ENCODE measurements around the gene KCNRG.
"Not testable (repeated sequence)": the region's sequence is repeated elsewhere in the genome, so short reads cannot be mapped to it uniquely, and the experiment has no call there.

The KCNRG gene

DNA sequence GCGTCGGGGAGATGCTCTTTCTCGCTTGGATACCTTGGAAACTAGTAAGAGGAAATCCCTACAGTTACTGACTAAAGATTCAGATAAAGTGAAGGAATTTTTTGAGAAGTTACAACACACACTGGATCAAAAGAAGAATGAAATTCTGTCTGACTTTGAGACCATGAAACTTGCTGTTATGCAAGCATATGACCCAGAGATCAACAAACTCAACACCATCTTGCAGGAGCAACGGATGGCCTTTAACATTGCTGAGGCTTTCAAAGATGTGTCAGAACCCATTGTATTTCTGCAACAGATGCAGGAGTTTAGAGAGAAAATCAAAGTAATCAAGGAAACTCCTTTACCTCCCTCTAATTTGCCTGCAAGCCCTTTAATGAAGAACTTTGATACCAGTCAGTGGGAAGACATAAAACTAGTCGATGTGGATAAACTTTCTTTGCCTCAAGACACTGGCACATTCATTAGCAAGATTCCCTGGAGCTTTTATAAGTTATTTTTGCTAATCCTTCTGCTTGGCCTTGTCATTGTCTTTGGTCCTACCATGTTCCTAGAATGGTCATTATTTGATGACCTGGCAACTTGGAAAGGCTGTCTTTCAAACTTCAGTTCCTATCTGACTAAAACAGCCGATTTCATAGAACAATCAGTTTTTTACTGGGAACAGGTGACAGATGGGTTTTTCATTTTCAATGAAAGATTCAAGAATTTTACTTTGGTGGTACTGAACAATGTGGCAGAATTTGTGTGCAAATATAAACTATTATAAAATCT, 2.7 kb upstream of the KCNRG start:
- DNase-seq (ENCODE audit: low spot score): no peak

DNA sequence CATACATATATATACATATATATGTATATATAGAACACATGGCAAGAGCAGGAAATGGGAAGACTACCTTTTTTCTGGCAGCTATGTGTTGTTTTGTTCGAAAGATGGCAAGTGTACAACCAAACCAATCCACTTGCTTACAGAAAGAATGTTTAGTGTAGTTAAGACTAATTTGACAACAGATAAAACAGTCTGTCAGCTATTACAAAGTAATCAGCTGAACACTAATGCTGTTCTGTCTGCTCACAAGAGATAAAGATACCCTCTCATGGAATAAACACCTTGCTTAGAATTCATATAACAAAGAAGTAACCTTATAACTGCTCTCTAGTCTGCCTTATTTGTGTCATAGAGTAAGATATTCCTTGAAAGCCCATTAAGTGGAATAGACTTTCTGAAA, 858 bp upstream of the KCNRG start:
- DNase-seq (ENCODE audit: low spot score): no peak

- no peak for DNase-seq (ENCODE audit: low spot score)
Observed at GRCh38 chr13:50015750-50016149, 506 bp downstream of the KCNRG start.

- no peak for DNase-seq (ENCODE audit: low spot score)
Observed at GRCh38 chr13:50016444-50016843, 1.2 kb downstream of the KCNRG start.

DNA sequence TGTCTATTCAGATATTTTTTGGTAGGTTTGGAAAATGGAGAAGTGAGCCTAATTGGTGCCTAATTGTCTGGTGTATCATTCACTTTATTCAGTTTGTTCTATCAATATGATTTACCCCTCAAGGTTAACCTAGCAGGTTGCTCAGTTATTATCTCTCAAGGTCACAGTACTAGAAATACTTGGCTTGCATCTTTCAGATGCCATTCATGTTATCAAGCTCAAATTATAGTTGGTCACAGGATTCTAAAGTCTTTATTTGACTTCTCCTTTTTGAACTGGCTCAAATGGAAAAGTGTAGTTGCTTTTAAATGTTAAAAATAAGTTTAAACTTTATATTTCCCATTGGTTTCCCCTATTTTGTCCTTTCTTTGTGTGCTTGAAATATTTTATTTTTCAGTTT, 2.6 kb downstream of the KCNRG start:
- DNase-seq (ENCODE audit: low spot score): no peak

DNA sequence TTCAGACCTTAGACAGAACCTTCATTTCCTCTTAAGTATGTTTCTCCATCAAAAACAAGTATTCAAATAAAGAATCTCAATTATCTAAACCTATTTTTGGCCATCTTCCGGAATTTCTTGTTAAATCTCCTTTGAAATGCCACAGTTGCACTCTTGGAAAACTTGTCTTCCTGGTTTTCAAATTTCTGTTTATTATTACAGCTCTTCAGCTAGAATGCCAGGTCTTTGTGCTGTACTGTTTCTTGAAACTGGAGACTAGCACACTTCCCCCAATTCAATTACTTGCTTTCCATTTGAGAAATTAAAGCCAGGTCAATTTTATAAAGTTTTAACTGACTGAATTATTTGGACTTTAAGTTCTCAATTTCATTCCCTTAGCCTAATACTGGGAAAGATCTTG, 10.2 kb downstream of the KCNRG start:
- DNase-seq (ENCODE audit: low spot score): no peak

GRCh38 chr13:50026788-50027473, 11.7 kb downstream of the KCNRG start:
- DNase-seq (ENCODE audit: low spot score): no peak

- no peak for DNase-seq (ENCODE audit: low spot score)
Observed at GRCh38 chr13:50030315-50030714, 15.1 kb downstream of the KCNRG start.

- no peak for DNase-seq (ENCODE audit: low spot score)
Observed at GRCh38 chr13:50033725-50034124, 18.5 kb downstream of the KCNRG start.

DNA sequence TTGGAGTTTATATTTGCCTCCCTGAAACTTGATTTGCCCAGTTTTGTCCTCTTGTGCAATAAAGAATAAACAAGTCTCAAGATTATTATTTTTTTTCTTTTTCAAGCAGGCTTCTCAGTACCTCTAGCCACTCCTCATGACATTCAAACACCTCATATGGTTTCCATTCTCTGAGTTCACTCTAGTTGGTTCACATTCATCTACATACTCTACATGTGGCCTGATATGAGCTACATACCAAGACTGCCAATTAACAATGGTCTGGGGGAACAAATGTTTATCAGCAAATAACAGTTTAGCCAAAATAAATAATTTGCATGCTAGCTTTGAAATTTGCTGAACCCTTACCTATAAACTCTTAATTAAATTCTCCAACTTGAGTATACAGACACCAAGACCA, 22.5 kb downstream of the KCNRG start:
- DNase-seq (ENCODE audit: low spot score): no peak

DNA sequence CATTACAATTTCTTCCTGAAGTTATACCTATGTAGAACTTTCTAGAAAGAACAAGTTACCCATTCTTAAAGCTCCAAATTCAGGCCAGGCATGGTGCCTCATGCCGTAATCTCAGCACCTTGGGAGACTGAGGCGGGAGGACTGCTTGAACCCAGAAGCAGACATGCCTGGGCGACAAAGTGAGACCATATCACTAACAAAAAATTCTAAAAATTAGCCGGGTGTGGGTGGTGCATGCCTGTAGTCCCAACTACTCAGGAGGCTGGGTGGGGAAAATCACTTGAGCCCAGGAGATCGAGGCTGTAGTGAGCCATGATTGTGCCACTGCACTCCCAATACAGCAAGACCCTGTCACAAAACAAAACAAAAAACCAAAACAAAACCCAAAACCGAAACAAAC, 23.0 kb downstream of the KCNRG start:
- DNase-seq (ENCODE audit: low spot score): no peak

GRCh38 chr13:50052478-50052877, 37.2 kb downstream of the KCNRG start:
- DNase-seq (ENCODE audit: low spot score): no peak

GRCh38 chr13:50053844-50054243, 38.6 kb downstream of the KCNRG start:
- DNase-seq (ENCODE audit: low spot score): no peak

GRCh38 chr13:50055454-50055853, 40.2 kb downstream of the KCNRG start:
- DNase-seq (ENCODE audit: low spot score): no peak

GRCh38 chr13:50060718-50061117, 45.5 kb downstream of the KCNRG start:
- no peak for DNase-seq (ENCODE audit: low spot score)

DNA sequence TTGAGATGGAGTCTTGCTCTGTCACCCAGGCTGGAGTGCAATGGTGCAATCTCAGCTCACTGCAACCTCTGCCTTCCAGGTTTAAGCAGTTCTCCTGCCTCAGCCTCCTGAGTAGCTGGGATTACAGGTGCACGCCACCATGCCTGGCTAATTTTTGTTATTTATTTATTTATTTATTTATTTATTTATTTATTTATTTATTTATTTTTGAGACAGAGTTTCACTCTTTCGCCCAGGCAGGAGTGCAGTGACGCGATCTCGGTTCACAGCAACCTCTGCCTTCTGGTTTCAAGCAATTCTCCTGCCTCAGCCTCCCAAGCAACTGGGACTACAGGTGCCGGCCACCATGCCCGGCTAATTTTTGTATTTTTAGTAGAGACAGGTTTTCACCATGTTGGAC, 47.1 kb downstream of the KCNRG start:
- not testable (repeated sequence) for DNase-seq (ENCODE audit: low spot score)

DNA sequence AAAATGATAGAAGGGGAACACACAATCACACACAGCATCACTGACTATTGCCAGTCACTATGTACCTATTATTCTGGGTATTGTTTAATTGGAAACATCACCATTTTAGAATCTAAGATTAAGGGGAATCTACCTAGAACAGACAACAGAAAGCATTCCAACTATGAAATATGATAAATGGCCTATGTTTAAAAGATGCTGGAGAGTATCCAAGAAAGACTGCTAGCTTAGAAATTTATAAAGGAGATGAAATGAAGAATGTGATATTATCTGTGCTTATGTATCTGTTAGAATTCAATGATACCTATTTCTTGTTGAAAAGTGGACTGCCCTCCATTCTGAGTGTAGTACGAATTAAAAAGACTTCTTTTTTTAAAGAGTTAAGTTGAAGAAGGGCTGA, 50.5 kb downstream of the KCNRG start:
- DNase-seq (ENCODE audit: low spot score): no peak

DNA sequence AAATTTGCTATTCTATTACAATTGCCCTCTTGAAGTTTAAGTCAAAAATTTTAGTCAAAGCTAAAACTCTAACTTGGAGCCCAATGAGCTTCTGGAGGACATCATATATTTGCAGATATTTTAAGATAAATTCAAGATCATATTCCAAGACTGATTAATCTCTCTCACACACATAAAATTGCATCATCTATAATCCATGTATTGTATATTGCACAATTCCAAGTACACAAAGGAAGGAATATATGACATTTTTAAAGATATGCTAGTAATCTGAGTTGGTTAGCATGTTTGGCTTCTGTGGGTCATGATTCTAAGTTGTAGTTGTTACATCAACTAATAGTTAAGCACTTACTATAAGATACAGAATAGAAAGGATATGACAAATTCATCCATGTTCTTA, 53.3 kb downstream of the KCNRG start:
- DNase-seq (ENCODE audit: low spot score): no peak

GRCh38 chr13:50069261-50069660, 54.0 kb downstream of the KCNRG start:
- no peak for DNase-seq (ENCODE audit: low spot score)

DNA sequence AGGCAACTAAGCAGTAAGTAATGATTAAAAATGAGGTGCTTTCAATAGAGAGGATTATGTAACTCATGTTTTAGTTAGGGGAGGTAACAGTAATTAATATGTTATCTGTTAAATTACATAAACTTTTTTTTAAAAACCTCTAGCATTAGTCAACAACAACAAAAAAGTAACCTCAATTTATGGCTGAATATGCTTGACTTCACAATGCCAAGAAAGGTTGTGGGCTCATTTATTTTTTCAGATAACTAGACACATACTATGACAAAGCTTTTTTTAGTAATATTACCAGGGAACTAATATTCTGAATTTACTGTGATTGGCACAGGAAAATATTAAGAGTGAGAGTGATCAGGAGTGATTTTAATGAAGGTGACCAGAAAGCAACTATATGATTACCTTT, 54.9 kb downstream of the KCNRG start:
- no peak for DNase-seq (ENCODE audit: low spot score)

Data from hepatic stellate cell (primary cell).